ENCODE measurements around the gene SLC39A11.

Gene SLC39A11

GRCh38 chr17:72945473-72945872, 147.0 kb downstream of the SLC39A11 start:
- Histone ChIP-seq H3K27me3 (ENCODE audit: insufficient read depth, poor library complexity, severe bottlenecking) (no peaks in the 10 kb centered on the region), H3K4me3 (replicated peaks; ENCODE audit: insufficient read depth, low read length) (no peak overlapping the region), H3K27ac (replicated peaks) (no peak overlapping the region)
- DNase-seq (ENCODE audit: low read depth in 1 of 2, low spot score in 1 of 2) = no peak
- TF ChIP-seq REST (IDR thresholded peaks at IDR 0.05; ENCODE audit: insufficient replicate concordance, low read depth) (no peak), SPI1 (IDR thresholded peaks at IDR 0.05; ENCODE audit: borderline replicate concordance, low read depth) (no peak), POLR2AphosphoS5 (IDR thresholded peaks at IDR 0.05; ENCODE audit: low read depth) (no peak), GABPA (IDR thresholded peaks at IDR 0.05; ENCODE audit: low read depth) (no peak), CTCF (IDR thresholded peaks at IDR 0.05; ENCODE audit: insufficient read depth, low read length) (no peak)

- no peaks in the 10 kb centered on the region for H3K27me3 ChIP-seq (ENCODE audit: insufficient read depth, poor library complexity, severe bottlenecking)
- no peak for DNase-seq (ENCODE audit: low read depth in 1 of 2, low spot score in 1 of 2)
- H3K27ac ChIP-seq (replicated peaks) = no peak overlapping the region
- no peak overlapping the region for H3K4me3 ChIP-seq (replicated peaks; ENCODE audit: insufficient read depth, low read length)
- TF ChIP-seq SPI1 (IDR thresholded peaks at IDR 0.05; ENCODE audit: borderline replicate concordance, low read depth) (no peak), POLR2AphosphoS5 (IDR thresholded peaks at IDR 0.05; ENCODE audit: low read depth) (no peak), REST (IDR thresholded peaks at IDR 0.05; ENCODE audit: insufficient replicate concordance, low read depth) (no peak), GABPA (IDR thresholded peaks at IDR 0.05; ENCODE audit: low read depth) (no peak), CTCF (IDR thresholded peaks at IDR 0.05; ENCODE audit: insufficient read depth, low read length) (no peak)
These were observed 148.4 kb downstream of the SLC39A11 start for GRCh38 chr17:72943826-72944689.

- no peak for DNase-seq (ENCODE audit: low read depth in 1 of 2, low spot score in 1 of 2)
- Histone ChIP-seq H3K27me3 (ENCODE audit: insufficient read depth, poor library complexity, severe bottlenecking) (no peaks in the 10 kb centered on the region), H3K4me3 (replicated peaks; ENCODE audit: insufficient read depth, low read length) (no peak overlapping the region), H3K27ac (replicated peaks) (no peak overlapping the region)
- TF ChIP-seq CTCF (IDR thresholded peaks at IDR 0.05; ENCODE audit: insufficient read depth, low read length) = no peak
- no peak for TF ChIP-seq POLR2AphosphoS5 (IDR thresholded peaks at IDR 0.05; ENCODE audit: low read depth)
- no peak for TF ChIP-seq SPI1 (IDR thresholded peaks at IDR 0.05; ENCODE audit: borderline replicate concordance, low read depth)
- no peak for TF ChIP-seq GABPA (IDR thresholded peaks at IDR 0.05; ENCODE audit: low read depth)
- TF ChIP-seq REST (IDR thresholded peaks at IDR 0.05; ENCODE audit: insufficient replicate concordance, low read depth) = no peak
These were observed 149.9 kb downstream of the SLC39A11 start for GRCh38 chr17:72942579-72942978.

All from HL-60 (cell line).